Sigmoid colon (tissue), 7 donors: ENCODE data around the gene PLCB1. TPM values are rescaled to one million over a fixed set of nuclear protein-coding genes. Genes with fewer than 3 reads are reported as not detected.

Source experiments
- DNase-seq: peaks from one replicate; pipeline ENCODE4 v3.0.0-alpha.2; 2019
- H3K27ac ChIP-seq, 4 donors: fragments of 200-600 bp; sonication (generic); one replicate each; pipeline ENCODE4 v1.5.1; 2016 to 2019; ENCODE audit warnings: mild to moderate bottlenecking in 1 of 4
- H3K27me3 ChIP-seq, 3 donors: fragments of 200-600 bp; sonication (generic); one replicate each; pipeline ENCODE4 v1.5.1; 2019; ENCODE audit warnings: mild to moderate bottlenecking in 1 of 3
- H3K36me3 ChIP-seq, 4 donors: fragments of 200-600 bp; sonication (generic); one replicate each; pipeline ENCODE4 v1.5.1; 2016 to 2019
- H3K4me1 ChIP-seq, 4 donors: fragments of 200-600 bp; sonication (generic); one replicate each; pipeline ENCODE4 v1.5.1; 2017 to 2019
- H3K4me3 ChIP-seq, 4 donors: fragments of 200-600 bp; sonication (generic); one replicate each; pipeline ENCODE4 v1.5.1; 2017 to 2019; ENCODE audit warnings: mild to moderate bottlenecking in 2 of 4, moderate library complexity in 1 of 4
- H3K9me3 ChIP-seq, 4 donors: fragments of 200-600 bp in 3 of 4; sonication (generic) in 3 of 4; one replicate each; pipeline versions ENCODE4 v1.5.1 to v1.6.1; 2013 to 2019
- CTCF ChIP-seq, 4 experiments: fragments of 450-650 bp in 3 of 4; fragments of 200-600 bp in 1 of 4; IDR thresholded peaks; one replicate each; pipeline ENCODE4 v1.5.1; 2016 to 2019; ENCODE audit warnings: antibody characterized with exemption in 4 of 4, mild to moderate bottlenecking in 3 of 4, moderate library complexity in 2 of 4
- EP300 ChIP-seq, 4 donors: sonication (generic); formaldehyde crosslinking; IDR thresholded peaks; one replicate each; pipeline ENCODE4 v1.6.1; 2017; ENCODE audit warnings: antibody characterized with exemption in 4 of 4
- POLR2A ChIP-seq, 2 donors: fragments of 450-650 bp; IDR thresholded peaks; one replicate each; pipeline ENCODE4 v1.6.1; 2016; ENCODE audit warnings: antibody characterized with exemption in 2 of 2, mild to moderate bottlenecking in 2 of 2, moderate library complexity in 2 of 2
- POLR2AphosphoS5 ChIP-seq, 4 donors: sonication (generic); formaldehyde crosslinking; IDR thresholded peaks; one replicate each; pipeline ENCODE4 v1.6.1; 2017; ENCODE audit warnings: antibody characterized with exemption in 4 of 4
- WGBS, 2 donors: extraction: QIAGEN DNeasy Blood & Tissue Kit; methylation state at CpG; one replicate each; pipeline ENCODE4 v1.1.7; 2013; 5-methylcytosine and 5-hydroxymethylcytosine counted together
- intact Hi-C: fragments of 100-400 bp; cut with DNase I; formaldehyde crosslinking; loops from one replicate; pipeline ENCODE4 v1.15.1; 2023
- polyA plus RNA-seq, 3 donors: library from polyadenylated mRNA; stranded (reverse); fragments of 200-250 nt; gene quantifications; one replicate each; pipeline ENCODE4 v1.2.3, GENCODE V29; 2013
- total RNA-seq, 4 donors: library from RNA; depleted of rRNA; stranded (reverse); fragments of >200 nt; gene quantifications; one replicate each; pipeline ENCODE4 v1.1.0, GENCODE V29; 2016
- donor health status: healthy with polysubstance abuse.
- donor health status: Bipolar disorder and iron deficiency.
- donor health status: healthy.

PLCB1 gene
- total and polyA plus RNA-seq, 7 donors: 0.92 to 117 (median 86.7) TPM

GRCh38 chr20:8393381-8393780 is 261.3 kb downstream of the PLCB1 start:
- TF ChIP-seq POLR2AphosphoS5 (IDR thresholded peaks at IDR 0.05): no peak
- no peak for TF ChIP-seq POLR2A (IDR thresholded peaks at IDR 0.05)
- no peak for TF ChIP-seq EP300 (IDR thresholded peaks at IDR 0.05)
- TF ChIP-seq CTCF (IDR thresholded peaks at IDR 0.05): no peak
- intact Hi-C loops: loop anchor here (5.0 kb wide), 1 partner anchor 324 kb away; no protein-coding TSS in a partner anchor
- H3K27me3 ChIP-seq: no peaks in the 10 kb centered on the region
- H3K27ac ChIP-seq: no peak overlapping the region
- DNase-seq: no peak
- H3K9me3 ChIP-seq: no peaks in the 10 kb centered on the region
- no peak overlapping the region for H3K4me3 ChIP-seq
- H3K4me1 ChIP-seq: peaks cover 0 to 28% (median 23%) of the 10 kb centered on the region in 4 donors
- H3K36me3 ChIP-seq: no peaks in the 10 kb centered on the region
- 42 to 67% methylated on average over 3 of the region's 3 CpGs for WGBS, 2 donors

GRCh38 chr20:8394308-8394945 is 262.4 kb downstream of the PLCB1 start:
- TF ChIP-seq EP300 (IDR thresholded peaks at IDR 0.05): no peak
- no peak for TF ChIP-seq POLR2A (IDR thresholded peaks at IDR 0.05)
- TF ChIP-seq CTCF (IDR thresholded peaks at IDR 0.05): no peak
- no peak for TF ChIP-seq POLR2AphosphoS5 (IDR thresholded peaks at IDR 0.05)
- H3K27ac ChIP-seq: no peak overlapping the region
- no peaks in the 10 kb centered on the region for H3K36me3 ChIP-seq
- 72 to 83% methylated on average over 2 of the region's 2 CpGs for WGBS, 2 donors
- no peak for DNase-seq
- H3K4me3 ChIP-seq: no peak overlapping the region
- intact Hi-C loops: loop anchor here (5.0 kb wide), 1 partner anchor 323 kb away; no protein-coding TSS in a partner anchor
- peaks cover 0 to 18% (median 13%) of the 10 kb centered on the region in 4 donors for H3K4me1 ChIP-seq
- H3K27me3 ChIP-seq: no peaks in the 10 kb centered on the region
- no peaks in the 10 kb centered on the region for H3K9me3 ChIP-seq

- Histone ChIP-seq H3K9me3 (no peaks in the 10 kb centered on the region), H3K27ac (no peak overlapping the region), H3K36me3 (no peaks in the 10 kb centered on the region), H3K27me3 (no peaks in the 10 kb centered on the region), H3K4me1 (peaks cover 0 to 18% (median 16%) of the 10 kb centered on the region in 4 donors), H3K4me3 (no peak overlapping the region)
- 45 to 59% methylated on average over 2 of the region's 2 CpGs for WGBS, 2 donors
- TF ChIP-seq EP300 (IDR thresholded peaks at IDR 0.05): no peak
- TF ChIP-seq CTCF (IDR thresholded peaks at IDR 0.05): no peak
- no peak for TF ChIP-seq POLR2AphosphoS5 (IDR thresholded peaks at IDR 0.05)
- no peak for TF ChIP-seq POLR2A (IDR thresholded peaks at IDR 0.05)
- intact Hi-C loops: no loop called here
- no peak for DNase-seq
Measured at GRCh38 chr20:8395956-8396355, 263.9 kb downstream of the PLCB1 start.

GRCh38 chr20:8398263-8399051 is 266.4 kb downstream of the PLCB1 start:
- intact Hi-C loops: no loop called here
- 86 to 89% methylated on average over 6 of the region's 6 CpGs for WGBS, 2 donors
- H3K4me1 ChIP-seq: peaks cover 0 to 23% (median 20%) of the 10 kb centered on the region in 4 donors
- H3K4me3 ChIP-seq: no peak overlapping the region
- H3K36me3 ChIP-seq: no peaks in the 10 kb centered on the region
- H3K27ac ChIP-seq: no peak overlapping the region
- TF ChIP-seq EP300 (IDR thresholded peaks at IDR 0.05) (no peak), CTCF (IDR thresholded peaks at IDR 0.05) (no peak), POLR2A (IDR thresholded peaks at IDR 0.05) (no peak), POLR2AphosphoS5 (IDR thresholded peaks at IDR 0.05) (no peak)
- no peaks in the 10 kb centered on the region for H3K9me3 ChIP-seq
- no peaks in the 10 kb centered on the region for H3K27me3 ChIP-seq
- no peak for DNase-seq
